Inflammatory macrophage treated with lipopolysaccharide for 1 hour (primary cell): ENCODE data around the gene RAVER1.
"Not testable (repeated sequence)": the region's sequence is repeated elsewhere in the genome, so short reads cannot be mapped to it uniquely, and the experiment has no call there.

ENCODE experiments used
- DNase-seq, 2 donors: peaks; one replicate each; pipeline ENCODE4 v3.0.0-alpha.2; 2020 to 2022

The RAVER1 gene

GRCh38 chr19:10289836-10290356 is 43.4 kb downstream of the RAVER1 start, which contains the start of gene ICAM5:
ICAM5 (plus strand) TSS chr19:10289952; CDS start chr19:10290044, 92 bp downstream.
- DNase-seq, result peak in 1 of 2 donors; percentile 53

DNA sequence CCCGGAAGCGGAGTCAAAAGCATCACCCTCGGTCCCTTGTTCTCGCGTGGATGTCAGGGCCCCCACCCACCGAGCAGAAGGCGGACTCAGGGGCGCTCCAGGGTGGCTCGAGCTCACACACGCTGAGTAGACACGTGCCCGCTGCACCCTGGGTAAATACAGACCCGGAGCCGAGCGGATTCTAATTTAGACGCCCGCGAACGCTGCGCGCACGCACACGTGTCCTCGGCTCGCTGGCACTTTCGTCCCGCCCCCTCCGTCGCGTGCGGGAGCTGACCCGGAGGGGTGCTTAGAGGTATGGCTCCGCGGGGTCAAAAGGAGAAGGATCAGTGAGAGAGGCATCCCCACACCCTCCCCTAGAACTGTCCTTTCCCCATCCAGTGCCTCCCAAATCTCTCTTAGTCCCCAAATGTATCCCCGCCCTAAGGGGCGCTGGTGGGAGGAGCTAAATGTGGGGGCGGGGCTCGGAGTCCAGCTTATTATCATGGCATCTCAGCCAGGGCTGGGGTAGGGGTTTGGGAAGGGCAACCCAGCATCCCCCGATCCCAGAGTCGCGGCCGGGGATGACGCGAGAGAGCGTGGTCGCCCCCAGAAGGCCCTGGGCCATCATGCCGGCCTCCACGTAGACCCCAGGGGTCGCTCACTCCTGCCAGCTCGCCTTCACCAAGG is 44.0 kb downstream of the RAVER1 start:
- DNase-seq, result peak; percentile 75 to 85

DNA sequence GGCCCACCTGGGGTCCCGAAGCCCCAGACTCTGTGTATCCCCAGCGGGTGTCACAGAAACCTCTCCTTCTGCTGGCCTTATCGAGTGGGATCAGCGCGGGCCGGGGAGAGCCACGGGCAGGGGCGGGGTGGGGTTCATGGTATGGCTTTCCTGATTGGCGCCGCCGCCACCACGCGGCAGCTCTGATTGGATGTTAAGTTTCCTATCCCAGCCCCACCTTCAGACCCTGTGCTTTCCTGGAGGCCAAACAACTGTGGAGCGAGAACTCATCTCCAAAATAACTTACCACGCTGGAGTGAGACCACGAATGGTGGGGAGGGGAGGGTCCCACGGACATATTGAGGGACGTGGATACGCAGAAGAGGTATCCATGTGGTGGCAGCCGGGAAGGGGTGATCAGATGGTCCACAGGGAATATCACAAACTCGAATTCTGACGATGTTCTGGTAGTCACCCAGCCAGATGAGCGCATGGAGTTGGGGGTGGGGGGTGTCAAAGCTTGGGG is 44.6 kb downstream of the RAVER1 start:
- peak; percentile 65 to 77 for DNase-seq

DNA sequence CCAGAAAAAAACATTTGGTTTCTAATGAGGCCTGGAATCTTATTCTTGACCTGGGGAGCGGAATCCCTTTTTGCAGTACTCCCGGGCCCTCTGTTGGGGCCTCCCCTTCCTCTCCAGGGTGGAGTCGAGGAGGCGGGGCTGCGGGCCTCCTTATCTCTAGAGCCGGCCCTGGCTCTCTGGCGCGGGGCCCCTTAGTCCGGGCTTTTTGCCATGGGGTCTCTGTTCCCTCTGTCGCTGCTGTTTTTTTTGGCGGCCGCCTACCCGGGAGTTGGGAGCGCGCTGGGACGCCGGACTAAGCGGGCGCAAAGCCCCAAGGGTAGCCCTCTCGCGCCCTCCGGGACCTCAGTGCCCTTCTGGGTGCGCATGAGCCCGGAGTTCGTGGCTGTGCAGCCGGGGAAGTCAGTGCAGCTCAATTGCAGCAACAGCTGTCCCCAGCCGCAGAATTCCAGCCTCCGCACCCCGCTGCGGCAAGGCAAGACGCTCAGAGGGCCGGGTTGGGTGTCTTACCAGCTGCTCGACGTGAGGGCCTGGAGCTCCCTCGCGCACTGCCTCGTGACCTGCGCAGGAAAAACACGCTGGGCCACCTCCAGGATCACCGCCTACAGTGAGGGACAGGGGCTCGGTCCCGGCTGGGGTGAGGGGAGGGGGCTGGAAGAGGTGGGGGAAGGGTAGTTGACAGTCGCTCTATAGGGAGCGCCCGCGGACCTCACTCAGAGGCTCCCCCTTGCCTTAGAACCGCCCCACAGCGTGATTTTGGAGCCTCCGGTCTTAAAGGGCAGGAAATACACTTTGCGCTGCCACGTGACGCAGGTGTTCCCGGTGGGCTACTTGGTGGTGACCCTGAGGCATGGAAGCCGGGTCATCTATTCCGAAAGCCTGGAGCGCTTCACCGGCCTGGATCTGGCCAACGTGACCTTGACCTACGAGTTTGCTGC is 46.3 kb downstream of the RAVER1 start, which contains the start of gene ICAM4:
TSS of gene ICAM4 (plus strand) at position 153 of the 935 bp plus-strand sequence. CDS start at position 211, 58 bp downstream.
- DNase-seq, result peak; percentile 73 to 86

GRCh38 chr19:10285393-10285792 is 47.9 kb downstream of the RAVER1 start:
- no peak for DNase-seq

- DNase-seq, result no peak
Measured at GRCh38 chr19:10284960-10285278, 48.4 kb downstream of the RAVER1 start.

GRCh38 chr19:10284065-10284959 is 49.0 kb downstream of the RAVER1 start:
- DNase-seq, result no peak

DNA sequence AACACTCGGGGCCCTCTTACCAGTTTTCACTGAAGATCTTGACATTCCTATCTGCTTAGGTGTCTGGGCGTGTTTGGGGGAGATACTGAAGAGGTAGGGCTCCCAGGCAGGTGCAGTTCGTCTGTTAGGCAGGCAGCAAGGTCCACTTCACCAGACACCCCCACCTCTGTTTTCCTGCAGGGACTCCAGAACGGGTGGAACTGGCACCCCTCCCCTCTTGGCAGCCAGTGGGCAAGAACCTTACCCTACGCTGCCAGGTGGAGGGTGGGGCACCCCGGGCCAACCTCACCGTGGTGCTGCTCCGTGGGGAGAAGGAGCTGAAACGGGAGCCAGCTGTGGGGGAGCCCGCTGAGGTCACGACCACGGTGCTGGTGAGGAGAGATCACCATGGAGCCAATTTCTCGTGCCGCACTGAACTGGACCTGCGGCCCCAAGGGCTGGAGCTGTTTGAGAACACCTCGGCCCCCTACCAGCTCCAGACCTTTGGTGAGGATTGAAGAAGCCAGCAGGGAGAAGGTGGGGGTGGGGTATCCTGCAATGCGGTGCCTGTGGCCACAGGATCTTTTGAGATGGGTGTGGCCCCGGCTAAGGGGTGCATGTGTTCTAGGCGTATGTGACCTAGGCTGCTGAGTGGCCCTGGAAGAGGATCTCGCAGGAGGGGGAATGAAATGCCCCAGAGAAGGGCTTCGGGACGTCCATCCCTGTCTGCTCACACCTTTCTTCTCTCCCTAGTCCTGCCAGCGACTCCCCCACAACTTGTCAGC is 49.8 kb downstream of the RAVER1 start:
- DNase-seq, result no peak

- DNase-seq, result not testable (repeated sequence)
Measured at GRCh38 chr19:10282043-10282442, 51.3 kb downstream of the RAVER1 start.

- no peak for DNase-seq
Measured at GRCh38 chr19:10279737-10280442, 53.4 kb downstream of the RAVER1 start.

GRCh38 chr19:10278935-10279334 is 54.4 kb downstream of the RAVER1 start:
- no peak for DNase-seq

DNA sequence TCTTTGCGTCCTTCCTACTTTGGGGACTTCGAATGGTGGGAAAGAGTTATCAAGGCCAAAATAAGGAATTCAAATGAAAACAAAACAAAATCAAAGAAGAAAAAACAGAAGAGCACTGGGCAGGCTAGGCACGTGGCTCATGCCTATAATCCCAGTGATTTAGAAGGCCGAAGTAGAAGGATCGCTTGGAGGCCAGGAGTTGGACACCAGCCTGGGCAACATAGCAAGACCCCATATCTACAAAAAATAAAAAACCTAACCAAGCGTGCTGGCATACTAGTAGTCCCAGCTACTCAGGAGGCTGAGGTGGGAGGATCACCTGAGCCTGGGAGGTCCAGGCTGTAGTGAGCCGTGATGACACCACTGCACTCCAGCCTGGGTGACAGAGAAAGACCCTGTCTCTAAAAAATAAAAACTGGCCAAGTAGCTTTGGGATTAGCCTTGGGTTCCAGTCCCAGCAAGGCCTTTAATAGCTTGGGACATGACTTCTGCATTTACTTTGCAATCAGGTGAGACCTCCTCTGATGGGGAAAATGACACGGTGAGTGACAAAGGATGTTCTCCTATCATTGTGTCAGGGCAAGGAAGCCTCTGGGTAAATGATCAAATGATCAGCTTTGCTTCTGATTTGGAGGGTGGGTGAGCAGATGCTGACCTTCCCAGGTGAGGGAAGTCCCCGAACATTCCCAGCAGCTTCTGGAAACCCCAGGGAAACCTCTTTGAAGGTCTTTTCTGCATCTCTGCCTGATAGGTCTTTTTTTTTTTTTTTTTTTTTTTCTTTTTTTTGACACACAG is 55.3 kb downstream of the RAVER1 start:
- peak in 1 of 2 donors; percentile 62 for DNase-seq

DNA sequence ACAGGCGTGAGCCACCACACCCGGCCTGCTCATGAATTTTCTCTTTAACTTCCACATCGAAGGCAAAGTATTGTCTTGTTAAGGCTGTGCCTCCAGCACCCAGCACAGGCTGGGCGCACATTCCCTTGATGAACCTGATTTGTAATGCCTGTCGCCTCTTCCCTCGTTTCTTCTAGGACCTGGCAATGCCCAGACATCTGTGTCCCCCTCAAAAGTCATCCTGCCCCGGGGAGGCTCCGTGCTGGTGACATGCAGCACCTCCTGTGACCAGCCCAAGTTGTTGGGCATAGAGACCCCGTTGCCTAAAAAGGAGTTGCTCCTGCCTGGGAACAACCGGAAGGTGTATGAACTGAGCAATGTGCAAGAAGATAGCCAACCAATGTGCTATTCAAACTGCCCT is 58.7 kb downstream of the RAVER1 start:
- no peak for DNase-seq

- peak; percentile 89 to 92 for DNase-seq
Measured at GRCh38 chr19:10271543-10272086, 61.7 kb downstream of the RAVER1 start.

DNA sequence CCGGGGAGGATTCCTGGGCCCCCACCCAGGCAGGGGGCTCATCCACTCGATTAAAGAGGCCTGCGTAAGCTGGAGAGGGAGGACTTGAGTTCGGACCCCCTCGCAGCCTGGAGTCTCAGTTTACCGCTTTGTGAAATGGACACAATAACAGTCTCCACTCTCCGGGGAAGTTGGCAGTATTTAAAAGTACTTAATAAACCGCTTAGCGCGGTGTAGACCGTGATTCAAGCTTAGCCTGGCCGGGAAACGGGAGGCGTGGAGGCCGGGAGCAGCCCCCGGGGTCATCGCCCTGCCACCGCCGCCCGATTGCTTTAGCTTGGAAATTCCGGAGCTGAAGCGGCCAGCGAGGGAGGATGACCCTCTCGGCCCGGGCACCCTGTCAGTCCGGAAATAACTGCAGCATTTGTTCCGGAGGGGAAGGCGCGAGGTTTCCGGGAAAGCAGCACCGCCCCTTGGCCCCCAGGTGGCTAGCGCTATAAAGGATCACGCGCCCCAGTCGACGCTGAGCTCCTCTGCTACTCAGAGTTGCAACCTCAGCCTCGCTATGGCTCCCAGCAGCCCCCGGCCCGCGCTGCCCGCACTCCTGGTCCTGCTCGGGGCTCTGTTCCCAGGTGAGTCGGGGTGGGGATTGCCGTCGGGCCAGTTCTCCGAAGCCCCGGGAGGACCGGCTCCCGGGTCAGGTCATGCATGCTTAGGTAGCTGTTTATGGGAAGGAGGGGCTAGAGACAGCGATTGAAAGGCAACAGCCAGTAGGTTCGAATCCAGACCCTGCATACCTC is 62.5 kb downstream of the RAVER1 start, which contains the start of gene ICAM1:
TSS of gene ICAM1 (plus strand) at position 505 of the 779 bp plus-strand sequence. CDS start at position 545, 40 bp downstream.
- peak; percentile 98 for DNase-seq

DNA sequence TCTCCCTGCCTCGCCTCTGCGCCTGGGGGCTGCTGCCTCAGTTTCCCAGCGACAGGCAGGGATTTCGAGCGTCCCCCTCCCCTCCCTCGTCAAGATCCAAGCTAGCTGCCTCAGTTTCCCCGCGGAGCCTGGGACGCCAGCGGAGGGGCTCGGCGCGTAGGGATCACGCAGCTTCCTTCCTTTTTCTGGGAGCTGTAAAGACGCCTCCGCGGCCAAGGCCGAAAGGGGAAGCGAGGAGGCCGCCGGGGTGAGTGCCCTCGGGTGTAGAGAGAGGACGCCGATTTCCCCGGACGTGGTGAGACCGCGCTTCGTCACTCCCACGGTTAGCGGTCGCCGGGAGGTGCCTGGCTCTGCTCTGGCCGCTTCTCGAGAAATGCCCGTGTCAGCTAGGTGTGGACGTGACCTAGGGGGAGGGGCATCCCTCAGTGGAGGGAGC is 63.1 kb downstream of the RAVER1 start:
- peak; percentile 94 for DNase-seq

DNA sequence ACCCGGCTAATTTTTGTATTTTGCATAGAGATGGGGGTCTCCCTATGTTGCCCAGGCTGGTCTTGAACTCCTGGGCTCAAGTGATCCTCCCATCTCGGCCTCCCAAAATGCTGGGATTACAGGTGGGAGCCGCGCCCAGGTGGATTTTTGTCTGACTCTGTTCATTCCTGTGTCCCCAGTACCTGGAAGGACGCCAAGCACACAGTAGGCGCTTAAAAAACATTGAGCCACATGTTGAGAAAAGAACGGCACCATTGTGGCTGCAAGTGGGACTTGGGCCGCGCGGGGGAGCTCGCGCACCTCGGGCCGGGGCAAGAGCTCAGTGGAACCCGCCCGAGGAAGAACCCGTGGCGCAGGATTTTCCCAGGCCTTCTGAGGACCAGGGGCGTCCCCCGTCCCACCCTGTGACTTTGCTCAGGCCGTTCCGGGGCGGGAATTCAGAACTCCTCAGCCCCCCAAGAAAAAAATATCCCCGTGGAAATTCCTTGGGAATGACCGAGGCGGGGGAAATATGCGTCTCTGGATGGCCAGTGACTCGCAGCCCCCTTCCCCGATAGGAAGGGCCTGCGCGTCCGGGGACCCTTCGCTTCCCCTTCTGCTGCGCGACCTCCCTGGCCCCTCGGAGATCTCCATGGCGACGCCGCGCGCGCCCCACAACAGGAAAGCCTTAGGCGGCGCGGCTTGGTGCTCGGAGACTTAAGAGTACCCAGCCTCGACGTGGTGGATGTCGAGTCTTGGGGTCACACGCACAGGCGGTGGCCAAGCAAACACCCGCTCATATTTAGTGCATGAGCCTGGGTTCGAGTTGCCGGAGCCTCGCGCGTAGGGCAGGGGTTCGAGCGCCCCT is 63.8 kb downstream of the RAVER1 start:
- peak; percentile 98 to 99 for DNase-seq

GRCh38 chr19:10268071-10268470 is 65.3 kb downstream of the RAVER1 start:
- DNase-seq, result no peak
